Bronchial epithelial cell (primary cell): ENCODE measurements around the gene NOP10. TPM values are rescaled to one million over a fixed set of nuclear protein-coding genes. Genes with fewer than 3 reads are reported as not detected.

Experiments
- DNase-seq: peaks from one replicate; pipeline ENCODE4 v3.0.0-alpha.2; 2010; ENCODE audit warnings: low read depth
- FAIRE-seq: peaks from 2 replicates; lab custom pipeline; 2011; peaks lifted over from hg19 to GRCh38; lab: Jason Lieb, UNC
- H3K27me3 ChIP-seq: 2 replicates; pipeline ENCODE4 v1.5.1; 2011; ENCODE audit warnings: low read length; ENCODE audit not compliant: control insufficient read depth, insufficient read depth
- H3K36me3 ChIP-seq: 2 replicates; pipeline ENCODE4 v1.5.1; 2011; ENCODE audit warnings: low read length; ENCODE audit not compliant: control insufficient read depth, insufficient read depth
- H3K4me3 ChIP-seq: 2 replicates; pipeline ENCODE4 v1.5.1; 2011; ENCODE audit warnings: mild to moderate bottlenecking, low read depth, low read length, control low read depth
- total RNA-seq: library from RNA; depleted of rRNA; stranded (reverse); fragments of >200 nt; gene quantifications from 2 replicates; pipeline ENCODE4 v1.2.1, GENCODE V29; 2014
- TF ChIP-seq, protein P1 (sequence below): IDR thresholded peaks from 2 replicates; pipeline ENCODE4 v1.5.1; 2011; ENCODE audit warnings: mild to moderate bottlenecking, moderate library complexity, low read length, control low read depth, inconsistent platforms; ENCODE audit not compliant: insufficient read depth, severe bottlenecking

Gene NOP10
- total RNA-seq, 1 donor from 2014 or later: 187 TPM

DNA sequence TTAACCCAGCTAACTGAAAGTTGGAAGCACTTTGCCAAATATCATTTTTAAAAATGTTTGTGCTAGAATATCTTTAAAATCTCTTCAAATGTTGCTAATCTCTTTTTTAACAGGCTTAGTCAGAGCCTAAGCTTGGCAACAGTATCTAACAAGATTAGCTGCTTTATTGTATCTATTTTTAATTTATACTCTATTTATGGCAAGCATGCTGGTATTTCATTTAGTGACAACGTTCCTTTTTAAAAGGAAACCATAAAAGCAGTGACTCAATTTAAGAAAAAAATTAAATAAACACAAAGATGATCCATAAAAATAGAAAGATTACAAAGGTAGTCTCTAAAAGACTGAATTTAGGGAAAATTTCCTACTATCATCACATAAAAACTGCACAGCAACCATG is 45.9 kb downstream of the NOP10 start:
- no peaks in the 10 kb centered on the region for H3K36me3 ChIP-seq
- DNase-seq (no peak), FAIRE-seq (no peak)
- TF ChIP-seq, protein P1, sequence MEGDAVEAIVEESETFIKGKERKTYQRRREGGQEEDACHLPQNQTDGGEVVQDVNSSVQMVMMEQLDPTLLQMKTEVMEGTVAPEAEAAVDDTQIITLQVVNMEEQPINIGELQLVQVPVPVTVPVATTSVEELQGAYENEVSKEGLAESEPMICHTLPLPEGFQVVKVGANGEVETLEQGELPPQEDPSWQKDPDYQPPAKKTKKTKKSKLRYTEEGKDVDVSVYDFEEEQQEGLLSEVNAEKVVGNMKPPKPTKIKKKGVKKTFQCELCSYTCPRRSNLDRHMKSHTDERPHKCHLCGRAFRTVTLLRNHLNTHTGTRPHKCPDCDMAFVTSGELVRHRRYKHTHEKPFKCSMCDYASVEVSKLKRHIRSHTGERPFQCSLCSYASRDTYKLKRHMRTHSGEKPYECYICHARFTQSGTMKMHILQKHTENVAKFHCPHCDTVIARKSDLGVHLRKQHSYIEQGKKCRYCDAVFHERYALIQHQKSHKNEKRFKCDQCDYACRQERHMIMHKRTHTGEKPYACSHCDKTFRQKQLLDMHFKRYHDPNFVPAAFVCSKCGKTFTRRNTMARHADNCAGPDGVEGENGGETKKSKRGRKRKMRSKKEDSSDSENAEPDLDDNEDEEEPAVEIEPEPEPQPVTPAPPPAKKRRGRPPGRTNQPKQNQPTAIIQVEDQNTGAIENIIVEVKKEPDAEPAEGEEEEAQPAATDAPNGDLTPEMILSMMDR: no peak
- H3K4me3 ChIP-seq: no peak overlapping the region
- no peaks in the 10 kb centered on the region for H3K27me3 ChIP-seq

DNA sequence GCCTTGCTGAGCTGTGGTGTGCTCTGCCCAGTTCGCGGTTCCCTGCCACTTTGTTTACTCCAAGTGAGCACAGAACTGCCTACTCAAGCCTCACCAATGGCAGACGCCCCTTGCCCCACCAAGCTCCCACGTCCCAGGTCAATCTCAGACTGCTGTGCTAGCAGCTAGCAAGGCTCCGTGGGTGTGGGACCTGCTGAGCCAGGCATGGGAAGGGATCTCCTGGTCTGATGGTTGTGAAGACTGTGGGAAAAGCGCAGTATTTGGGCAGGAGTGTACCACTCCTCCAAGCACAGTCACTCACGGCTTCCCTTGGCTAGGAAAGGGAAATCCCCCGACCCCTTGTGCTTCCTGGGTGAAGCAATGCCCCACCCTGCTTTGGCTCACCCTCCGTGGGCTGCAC is 50.3 kb downstream of the NOP10 start:
- Histone ChIP-seq H3K36me3 (no peaks in the 10 kb centered on the region), H3K27me3 (no peaks in the 10 kb centered on the region), H3K4me3 (no peak overlapping the region)
- TF ChIP-seq, protein P1: no peak
- DNase-seq (no peak), FAIRE-seq (no peak)

Other genes starting within 250 kb of the NOP10 start
- gene EMC7, start 241.3 kb downstream of the NOP10 start, total RNA-seq: 51.7 and 57.4 TPM in 2 replicates
- gene PGBD4, start 241.1 kb downstream of the NOP10 start, total RNA-seq: 1.3 and 1.8 TPM in 2 replicates
- gene KATNBL1, start 133.0 kb downstream of the NOP10 start, total RNA-seq: 44.0 and 52.1 TPM in 2 replicates
- 134 and 213 TPM in 2 replicates for gene EMC4, start 118.1 kb downstream of the NOP10 start, total RNA-seq
- gene SLC12A6, start 5.4 kb downstream of the NOP10 start, total RNA-seq: 24.5 and 28.8 TPM in 2 replicates
- not detected in 2 replicates for gene NUTM1, start 179 bp upstream of the NOP10 start, total RNA-seq
- 5.6 and 6.1 TPM in 2 replicates for gene LPCAT4, start 24.1 kb upstream of the NOP10 start, total RNA-seq
- gene GOLGA8A, start 94.7 kb upstream of the NOP10 start, total RNA-seq: 32.0 and 32.6 TPM in 2 replicates
- gene GOLGA8B, start 240.5 kb upstream of the NOP10 start, total RNA-seq: 31.2 and 48.7 TPM in 2 replicates